ENCODE data around the gene TIMM44. TPM values are rescaled to one million over a fixed set of nuclear protein-coding genes. Genes with fewer than 3 reads are reported as not detected.

TIMM44 gene
- total RNA-seq, 1 experiment from 2014 or later, result 153 TPM

GRCh38 chr19:7979559-7979958 is 36.1 kb upstream of the TIMM44 start:
- no peaks in the 10 kb centered on the region for H3K9me3 ChIP-seq (ENCODE audit: low read depth, low read length, poor library complexity, severe bottlenecking)
- H3K4me1 ChIP-seq (ENCODE audit: insufficient read depth, low read length, poor library complexity, severe bottlenecking), result no peaks in the 10 kb centered on the region
- POLR2A ChIA-PET (ENCODE audit: low non-redundant PET), result no interaction called here
- TF ChIP-seq EZH2 (IDR thresholded peaks at IDR 0.05; ENCODE audit: borderline replicate concordance, low read depth, low read length, poor library complexity, severe bottlenecking) (no peak), CTCF (conservative IDR thresholded peaks at IDR 0.05; ENCODE audit: low read depth, low read length) (no peak)
- peaks cover 81% of the 10 kb centered on the region for H3K36me3 ChIP-seq (ENCODE audit: insufficient read depth, low read length, poor library complexity, severe bottlenecking)
- no TSS peak for BruUV-seq (replicated peaks)
- H3K4me3 ChIP-seq (ENCODE audit: low read depth, low read length, poor library complexity, severe bottlenecking), result no peak overlapping the region
- H3K27ac ChIP-seq (ENCODE audit: low read depth, low read length, poor library complexity, severe bottlenecking), result no peak overlapping the region
- no peak for DNase-seq (ENCODE audit: low spot score)
- no peaks in the 10 kb centered on the region for H3K27me3 ChIP-seq (replicated peaks; ENCODE audit: insufficient read depth, low read depth, low read length, poor library complexity)
- intact Hi-C loops (cut with micrococcal nuclease; ENCODE audit: unreplicated experiment), result no loop called here
- CTCF ChIA-PET, result no interaction called here

- no peaks in the 10 kb centered on the region for H3K4me1 ChIP-seq (ENCODE audit: insufficient read depth, low read length, poor library complexity, severe bottlenecking)
- H3K27me3 ChIP-seq (replicated peaks; ENCODE audit: insufficient read depth, low read depth, low read length, poor library complexity), result no peaks in the 10 kb centered on the region
- H3K36me3 ChIP-seq (ENCODE audit: insufficient read depth, low read length, poor library complexity, severe bottlenecking), result peaks cover 82% of the 10 kb centered on the region
- H3K27ac ChIP-seq (ENCODE audit: low read depth, low read length, poor library complexity, severe bottlenecking), result no peak overlapping the region
- CTCF ChIA-PET, result no interaction called here
- H3K4me3 ChIP-seq (ENCODE audit: low read depth, low read length, poor library complexity, severe bottlenecking), result no peak overlapping the region
- H3K9me3 ChIP-seq (ENCODE audit: low read depth, low read length, poor library complexity, severe bottlenecking), result no peaks in the 10 kb centered on the region
- TF ChIP-seq CTCF (conservative IDR thresholded peaks at IDR 0.05; ENCODE audit: low read depth, low read length) (no peak), EZH2 (IDR thresholded peaks at IDR 0.05; ENCODE audit: borderline replicate concordance, low read depth, low read length, poor library complexity, severe bottlenecking) (no peak)
- POLR2A ChIA-PET (ENCODE audit: low non-redundant PET), result no interaction called here
- intact Hi-C loops (cut with micrococcal nuclease; ENCODE audit: unreplicated experiment), result no loop called here
- BruUV-seq (replicated peaks), result no TSS peak
- DNase-seq (ENCODE audit: low spot score), result no peak
Measured at GRCh38 chr19:7979011-7979410, 35.5 kb upstream of the TIMM44 start.

GRCh38 chr19:7978179-7978825 is 34.8 kb upstream of the TIMM44 start:
- no peak overlapping the region for H3K27ac ChIP-seq (ENCODE audit: low read depth, low read length, poor library complexity, severe bottlenecking)
- intact Hi-C loops (cut with micrococcal nuclease; ENCODE audit: unreplicated experiment), result no loop called here
- peaks cover 82% of the 10 kb centered on the region for H3K36me3 ChIP-seq (ENCODE audit: insufficient read depth, low read length, poor library complexity, severe bottlenecking)
- H3K9me3 ChIP-seq (ENCODE audit: low read depth, low read length, poor library complexity, severe bottlenecking), result no peaks in the 10 kb centered on the region
- no peak overlapping the region for H3K4me3 ChIP-seq (ENCODE audit: low read depth, low read length, poor library complexity, severe bottlenecking)
- H3K27me3 ChIP-seq (replicated peaks; ENCODE audit: insufficient read depth, low read depth, low read length, poor library complexity), result no peaks in the 10 kb centered on the region
- H3K4me1 ChIP-seq (ENCODE audit: insufficient read depth, low read length, poor library complexity, severe bottlenecking), result no peaks in the 10 kb centered on the region
- no peak for TF ChIP-seq CTCF (conservative IDR thresholded peaks at IDR 0.05; ENCODE audit: low read depth, low read length)
- TF ChIP-seq EZH2 (IDR thresholded peaks at IDR 0.05; ENCODE audit: borderline replicate concordance, low read depth, low read length, poor library complexity, severe bottlenecking), result no peak
- no TSS peak for BruUV-seq (replicated peaks)
- CTCF ChIA-PET, result interaction anchor here (0.6 kb wide), 1 partner anchor 1548 kb away, joined by 4 read pairs; no protein-coding TSS in a partner anchor
- DNase-seq (ENCODE audit: low spot score), result no peak
- POLR2A ChIA-PET (ENCODE audit: low non-redundant PET), result no interaction called here

All from A673 (cell line).